NCI-H1417 (cell line): Measurements from ENCODE around the gene HNF4A.

ENCODE experiments used
- DNase-seq, 3 experiments: peaks; one replicate each; lab custom pipeline; 2025; lab: John Stamatoyannopoulos, UW

The HNF4A gene

DNA sequence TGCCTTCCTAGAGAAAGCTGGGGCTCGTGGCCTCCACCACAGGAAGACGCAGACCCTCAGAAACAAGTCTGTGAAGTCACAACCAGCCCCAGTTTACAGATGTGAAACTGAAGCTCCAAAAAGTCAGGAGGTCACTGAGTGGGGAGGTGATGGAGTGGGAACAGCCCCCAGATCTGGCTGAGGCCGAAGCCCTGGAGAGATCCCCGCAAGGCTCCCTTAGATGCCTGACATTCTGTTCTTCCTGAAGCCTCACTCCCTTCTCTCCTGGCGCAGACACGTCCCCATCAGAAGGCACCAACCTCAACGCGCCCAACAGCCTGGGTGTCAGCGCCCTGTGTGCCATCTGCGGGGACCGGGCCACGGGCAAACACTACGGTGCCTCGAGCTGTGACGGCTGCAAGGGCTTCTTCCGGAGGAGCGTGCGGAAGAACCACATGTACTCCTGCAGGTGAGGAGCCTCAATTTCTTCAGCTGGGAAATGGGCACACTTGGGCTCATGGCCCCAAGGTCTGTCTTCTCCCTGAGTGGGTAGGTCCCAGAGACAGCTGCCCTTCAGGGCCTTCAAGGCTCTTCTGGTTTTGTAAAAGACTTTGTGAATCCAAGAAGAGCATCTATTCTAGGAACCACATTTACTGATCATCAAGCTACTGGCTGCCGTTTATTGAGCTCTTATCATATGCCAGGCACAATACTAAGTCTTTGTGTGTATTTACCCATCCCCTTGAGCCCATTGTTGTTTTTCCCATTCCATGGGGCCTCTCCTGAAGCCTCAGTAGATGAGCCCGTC lies 50.5 kb downstream of the HNF4A start:
- no peak for DNase-seq

- no peak for DNase-seq
These were observed 51.2 kb downstream of the HNF4A start for GRCh38 chr20:44406572-44407137.

DNA sequence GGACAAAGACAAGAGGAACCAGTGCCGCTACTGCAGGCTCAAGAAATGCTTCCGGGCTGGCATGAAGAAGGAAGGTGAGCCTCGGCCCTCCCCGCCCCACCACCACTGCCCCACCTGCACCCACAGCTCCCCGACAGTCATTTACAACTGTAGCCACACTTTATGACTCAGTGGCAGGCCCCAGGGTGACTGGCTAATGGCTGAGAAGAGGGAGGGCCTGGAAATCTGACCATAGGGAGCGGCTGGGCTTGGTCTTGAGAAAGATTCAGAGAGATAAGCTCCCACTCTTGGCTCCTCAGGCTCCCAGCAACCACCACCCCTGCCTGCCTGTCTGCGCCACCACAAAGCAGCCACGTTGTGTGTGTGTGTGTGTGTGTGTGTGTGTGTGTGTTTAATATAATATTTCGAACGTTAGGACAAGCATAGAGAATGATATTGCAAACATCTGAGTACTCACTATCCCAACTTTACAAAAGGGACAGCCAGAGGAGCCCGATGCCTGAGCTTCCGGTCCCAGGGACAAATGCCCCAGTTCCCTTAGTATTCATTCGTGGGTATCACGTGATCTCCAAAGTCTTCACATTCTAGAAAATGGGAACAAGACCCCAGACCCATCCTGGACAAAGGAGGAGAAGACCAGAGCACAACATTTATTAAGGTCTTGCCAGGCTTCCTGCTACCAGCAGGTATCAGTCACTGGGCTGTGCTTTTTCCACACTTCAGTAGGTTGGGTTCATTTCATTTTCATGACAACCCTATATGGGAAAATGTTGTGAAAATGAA lies 52.1 kb downstream of the HNF4A start:
- no peak for DNase-seq

DNA sequence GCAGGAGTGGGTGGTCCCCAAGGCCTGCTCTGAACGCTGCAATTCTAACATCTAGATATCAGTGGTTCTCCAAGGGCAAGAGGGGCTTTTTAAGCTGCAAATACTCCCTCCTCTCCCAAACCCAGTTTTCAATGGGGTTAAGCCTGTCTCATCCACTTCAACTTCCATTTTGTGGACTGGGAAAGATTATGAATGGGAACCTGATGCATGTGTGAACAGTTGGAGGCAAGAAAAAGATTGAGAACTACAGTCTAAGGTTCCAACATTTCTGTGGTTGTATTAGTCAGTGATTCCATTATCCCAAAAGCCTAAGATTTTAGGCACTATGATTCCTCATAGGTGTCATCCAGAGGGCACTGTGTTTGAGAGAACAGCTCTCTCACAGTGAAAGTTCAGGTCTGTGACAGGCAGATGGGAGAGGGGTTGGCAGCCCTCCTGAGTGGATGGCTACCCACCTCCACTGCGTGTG lies 53.7 kb downstream of the HNF4A start:
- DNase-seq: no peak

DNA sequence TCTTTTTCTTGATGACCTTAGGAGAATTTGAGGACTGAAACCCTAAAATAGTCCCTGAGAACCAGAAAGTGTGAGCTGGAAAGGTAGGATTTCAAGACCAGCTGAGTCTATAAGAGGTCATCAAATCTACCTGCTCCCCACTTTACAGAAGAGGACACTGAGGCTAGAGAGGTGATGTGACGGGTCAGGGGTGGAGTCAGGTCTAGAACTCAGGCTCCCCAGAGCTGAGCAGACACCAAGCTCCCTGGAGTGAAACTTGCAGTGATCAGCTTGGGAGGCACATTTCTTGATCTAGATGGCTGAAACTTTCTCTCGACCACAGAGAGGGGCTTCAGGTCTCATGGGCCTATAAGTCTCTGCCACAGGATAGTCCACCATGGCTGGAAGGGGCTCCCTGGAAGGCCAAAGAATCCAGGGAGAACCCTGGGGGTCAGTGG lies 55.1 kb downstream of the HNF4A start:
- no peak for DNase-seq

DNA sequence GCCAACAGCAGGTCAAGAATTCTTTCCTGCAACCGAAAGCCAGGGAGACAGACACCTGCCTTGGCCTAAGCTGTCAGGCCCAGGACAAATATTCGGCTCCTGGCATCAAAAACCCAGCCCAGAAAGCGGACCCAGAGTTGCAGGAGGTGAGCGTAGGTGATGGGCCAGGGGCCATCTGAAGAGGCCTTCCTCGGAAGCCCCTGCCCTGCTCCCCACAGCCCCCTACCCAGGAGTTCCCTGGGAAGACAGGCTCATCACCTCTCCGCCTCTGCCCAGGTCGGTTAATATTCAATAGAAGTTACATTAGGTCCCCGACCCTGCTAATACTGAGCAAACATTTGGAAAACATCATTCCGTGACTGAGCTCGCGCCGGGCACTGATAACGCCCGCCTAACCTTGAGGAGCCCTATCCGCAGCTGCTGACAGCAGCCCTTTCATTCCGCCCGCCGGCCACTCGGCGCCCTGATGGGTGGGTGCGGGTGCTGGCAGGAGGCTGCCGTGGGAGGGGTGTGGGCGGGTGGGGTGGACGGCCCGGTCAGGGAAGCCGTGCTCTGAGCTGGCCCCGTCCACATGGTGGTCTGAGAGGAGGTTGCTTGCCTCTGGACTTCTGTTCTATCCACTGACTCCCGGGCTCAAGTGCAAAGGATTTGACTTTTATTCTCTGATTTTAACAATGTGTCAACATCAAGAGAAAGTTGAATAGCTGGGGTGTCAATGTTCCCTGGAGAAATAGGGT lies 55.7 kb downstream of the HNF4A start:
- DNase-seq: no peak

GRCh38 chr20:44411757-44412401 lies 56.4 kb downstream of the HNF4A start:
- no peak for DNase-seq

DNA sequence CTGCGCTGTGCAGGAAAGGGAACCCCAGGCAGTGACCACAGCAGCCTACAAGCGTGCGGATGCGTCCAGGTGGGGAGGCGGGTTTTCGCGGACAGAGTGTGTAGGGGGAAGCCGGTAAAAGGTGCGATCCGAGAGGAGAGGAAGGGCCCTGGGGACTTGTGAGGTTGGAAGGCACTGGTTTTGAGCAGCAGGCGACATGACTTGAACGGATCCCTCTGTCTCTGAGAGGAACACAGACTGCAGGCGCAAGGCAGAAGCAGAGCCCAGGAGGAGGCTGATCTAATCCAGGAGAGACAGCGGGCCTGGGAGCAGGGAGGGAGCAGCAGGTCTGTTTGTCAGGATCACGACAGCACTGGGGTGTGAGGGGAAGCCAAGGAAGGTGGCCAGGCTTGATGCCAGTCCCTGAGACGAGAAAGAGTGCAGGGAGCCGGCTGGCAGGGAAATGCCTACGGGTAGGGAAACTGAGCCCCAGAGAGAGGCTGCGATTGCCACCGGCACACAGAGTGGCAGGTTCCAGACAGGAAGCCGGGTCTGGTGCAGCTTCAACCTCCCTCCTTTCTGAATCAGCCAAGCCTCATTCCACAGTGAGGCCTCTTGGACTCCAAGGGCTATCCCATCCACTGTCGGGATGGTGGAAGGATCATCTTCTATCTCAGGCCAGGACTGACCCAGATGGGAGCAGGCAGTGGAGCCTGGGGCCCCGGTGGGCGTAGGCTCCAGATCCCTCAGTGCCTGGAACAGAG lies 57.1 kb downstream of the HNF4A start:
- no peak for DNase-seq

GRCh38 chr20:44413575-44414345 lies 58.3 kb downstream of the HNF4A start:
- no peak for DNase-seq

GRCh38 chr20:44414346-44414714 lies 58.8 kb downstream of the HNF4A start:
- no peak for DNase-seq

GRCh38 chr20:44414808-44415207 lies 59.3 kb downstream of the HNF4A start:
- DNase-seq: no peak

GRCh38 chr20:44415833-44416715 lies 60.6 kb downstream of the HNF4A start:
- DNase-seq: no peak

- DNase-seq: no peak
These were observed 62.8 kb downstream of the HNF4A start for GRCh38 chr20:44418069-44418905.

GRCh38 chr20:44419131-44419844 lies 63.8 kb downstream of the HNF4A start:
- DNase-seq: no peak

- no peak for DNase-seq
These were observed 65.0 kb downstream of the HNF4A start for GRCh38 chr20:44420497-44420896.

- no peak for DNase-seq
These were observed 66.6 kb downstream of the HNF4A start for GRCh38 chr20:44422083-44422482.

DNA sequence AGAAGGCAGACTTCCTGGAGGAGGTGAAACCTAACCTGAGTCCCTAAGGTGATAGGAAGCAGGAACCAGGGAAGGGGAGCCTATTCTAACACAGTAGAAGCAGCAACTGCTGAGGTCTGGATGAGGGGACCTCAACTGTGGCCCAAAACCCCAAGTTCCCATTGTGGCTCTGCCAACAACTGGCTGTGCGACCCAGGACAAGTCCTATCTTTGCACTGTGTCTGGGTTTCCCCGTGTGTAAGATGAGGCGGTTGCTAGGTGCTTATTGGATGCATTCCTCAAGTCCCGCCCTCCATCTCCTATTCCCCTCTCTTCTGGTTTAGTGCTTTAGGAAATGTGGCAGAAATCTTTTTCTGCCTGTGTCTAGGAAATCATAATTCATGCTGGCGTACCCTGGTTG lies 68.0 kb downstream of the HNF4A start:
- DNase-seq: no peak
